CD4-positive, alpha-beta T cell treated with Interleukin-21 for 1 hour (primary cell): ENCODE data around the gene PPP2R5D.

Experiments used
- DNase-seq: peaks from one replicate; pipeline ENCODE4 v3.0.0-alpha.2; 2020

The PPP2R5D gene

GRCh38 chr6:42963855-42964605 lies 20.3 kb upstream of the PPP2R5D start:
- peak; percentile 48 for DNase-seq

- DNase-seq, result no peak
Measured at GRCh38 chr6:42966571-42966970, 17.8 kb upstream of the PPP2R5D start.

GRCh38 chr6:42967228-42967627 lies 17.1 kb upstream of the PPP2R5D start:
- no peak for DNase-seq

- no peak for DNase-seq
Measured at GRCh38 chr6:42968126-42968701, 16.2 kb upstream of the PPP2R5D start.

GRCh38 chr6:42968783-42969182 lies 15.6 kb upstream of the PPP2R5D start:
- DNase-seq, result no peak

GRCh38 chr6:42969431-42969830 lies 14.9 kb upstream of the PPP2R5D start:
- no peak for DNase-seq

DNA sequence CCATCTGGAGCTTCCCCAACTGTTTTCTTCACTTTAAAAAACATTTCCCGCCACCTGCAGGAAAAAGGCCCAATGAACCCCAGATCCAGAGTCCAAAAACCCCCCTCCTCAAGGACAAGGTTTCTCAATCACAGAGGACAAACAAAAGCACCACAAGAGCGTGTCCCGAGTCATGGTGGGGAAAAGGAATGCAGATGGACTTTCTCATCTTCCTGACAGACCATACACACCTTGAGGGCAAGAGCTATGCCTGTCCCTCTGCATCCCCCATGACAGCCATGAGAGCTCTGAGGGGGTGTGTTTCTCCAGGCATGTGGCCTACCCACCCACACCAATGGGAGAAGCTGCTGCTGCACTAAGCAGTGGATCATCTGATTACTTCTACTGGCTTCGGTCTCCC lies 14.4 kb upstream of the PPP2R5D start:
- no peak for DNase-seq

- no peak for DNase-seq
Measured at GRCh38 chr6:42970871-42971612, 13.3 kb upstream of the PPP2R5D start.

DNA sequence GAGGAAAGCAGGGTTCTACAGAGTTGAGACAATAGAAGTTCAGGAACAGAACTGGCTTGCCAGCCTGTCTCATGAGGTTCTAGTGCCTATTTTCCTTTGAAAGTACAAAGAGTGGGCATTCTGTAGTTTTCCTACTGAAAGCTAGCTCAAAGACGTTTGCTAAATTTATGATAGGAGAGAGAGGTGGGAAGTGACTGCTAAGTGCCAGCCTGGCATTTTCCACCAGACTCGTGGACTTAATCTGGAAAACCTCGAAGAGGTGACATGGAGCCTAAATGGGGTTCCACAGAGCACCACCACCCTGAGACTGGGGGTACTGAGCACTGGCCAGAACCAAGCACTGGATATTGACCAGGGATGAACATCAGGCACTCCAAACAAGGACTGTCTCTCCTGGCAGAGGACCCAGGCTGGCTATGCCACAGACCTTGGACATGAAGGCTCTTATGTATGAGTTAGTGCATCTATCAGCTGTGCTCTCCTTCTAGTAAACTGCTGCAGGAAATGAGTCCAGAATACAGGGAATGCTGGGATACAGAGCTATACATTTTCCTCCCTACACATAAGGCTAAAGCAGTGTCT lies 12.5 kb upstream of the PPP2R5D start:
- no peak for DNase-seq

GRCh38 chr6:42973926-42974325 lies 10.4 kb upstream of the PPP2R5D start:
- no peak for DNase-seq

DNA sequence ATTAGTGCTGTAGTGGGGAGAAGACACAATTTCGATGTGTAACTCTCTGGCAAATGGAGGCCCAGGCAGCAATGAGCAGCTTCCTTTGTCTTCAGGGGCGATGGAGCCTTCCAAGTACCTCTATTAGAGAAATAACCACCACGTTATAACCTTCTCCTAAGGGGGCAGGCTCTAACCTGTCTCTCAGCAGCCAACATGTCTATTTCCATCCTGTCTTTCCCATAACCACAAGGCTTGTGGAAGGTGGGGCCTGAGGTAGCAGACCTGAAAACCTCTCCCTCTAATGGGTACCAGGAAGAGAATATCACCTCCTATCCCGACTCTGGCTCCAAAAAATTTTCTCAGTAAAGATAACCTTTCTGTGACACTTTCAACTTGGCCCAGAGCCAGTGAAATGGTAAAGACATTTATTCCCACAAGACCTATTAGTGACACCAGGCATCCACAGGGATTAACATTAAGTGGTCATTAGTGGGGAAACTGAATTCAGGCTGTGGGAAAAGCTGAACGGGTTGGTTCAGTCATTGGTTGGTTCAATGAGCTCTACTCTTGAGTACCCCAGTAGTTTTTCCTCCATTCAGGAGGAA lies 9.4 kb upstream of the PPP2R5D start:
- no peak for DNase-seq

GRCh38 chr6:42978487-42978838 lies 5.9 kb upstream of the PPP2R5D start:
- peak; percentile 10 for DNase-seq

DNA sequence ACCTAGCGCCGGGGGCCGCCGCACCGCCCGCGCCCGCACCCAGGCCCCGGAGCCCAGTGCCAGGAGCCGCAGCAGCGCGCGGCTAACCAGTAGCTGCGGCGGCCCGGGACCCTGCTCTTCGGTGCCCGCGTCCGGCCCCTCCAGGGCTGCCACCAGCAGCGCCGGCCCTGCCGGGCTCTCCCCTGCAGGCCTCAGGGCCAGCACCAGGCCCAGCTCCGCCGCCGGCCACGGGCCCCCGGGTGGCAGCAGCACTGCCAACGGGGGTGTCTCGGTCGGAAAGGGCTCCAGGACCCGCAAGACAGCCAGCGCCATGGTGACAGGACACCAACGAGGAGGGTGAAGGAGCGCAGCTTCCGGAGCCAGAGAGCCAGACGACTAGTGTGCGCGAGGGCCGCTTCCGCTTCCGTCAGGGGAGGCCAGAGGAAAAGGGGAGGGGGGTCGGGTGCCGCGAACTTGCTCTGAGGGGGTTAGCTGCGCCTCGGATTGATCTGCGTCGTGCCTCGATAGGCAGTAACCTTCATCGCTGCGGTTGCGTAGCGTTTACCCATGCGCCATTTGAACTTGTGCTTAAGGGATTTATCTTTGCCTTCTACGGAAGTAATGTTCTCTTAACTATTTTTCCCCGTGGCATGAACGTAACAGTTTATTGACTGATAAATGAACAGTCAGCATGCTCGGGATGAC lies 5.4 kb upstream of the PPP2R5D start, which contains the start of gene PEX6:
PEX6 (minus strand) TSS at position 343 of the 684 bp plus-strand sequence; CDS start at position 312, 31 bp downstream.
- peak; percentile 94 for DNase-seq

DNA sequence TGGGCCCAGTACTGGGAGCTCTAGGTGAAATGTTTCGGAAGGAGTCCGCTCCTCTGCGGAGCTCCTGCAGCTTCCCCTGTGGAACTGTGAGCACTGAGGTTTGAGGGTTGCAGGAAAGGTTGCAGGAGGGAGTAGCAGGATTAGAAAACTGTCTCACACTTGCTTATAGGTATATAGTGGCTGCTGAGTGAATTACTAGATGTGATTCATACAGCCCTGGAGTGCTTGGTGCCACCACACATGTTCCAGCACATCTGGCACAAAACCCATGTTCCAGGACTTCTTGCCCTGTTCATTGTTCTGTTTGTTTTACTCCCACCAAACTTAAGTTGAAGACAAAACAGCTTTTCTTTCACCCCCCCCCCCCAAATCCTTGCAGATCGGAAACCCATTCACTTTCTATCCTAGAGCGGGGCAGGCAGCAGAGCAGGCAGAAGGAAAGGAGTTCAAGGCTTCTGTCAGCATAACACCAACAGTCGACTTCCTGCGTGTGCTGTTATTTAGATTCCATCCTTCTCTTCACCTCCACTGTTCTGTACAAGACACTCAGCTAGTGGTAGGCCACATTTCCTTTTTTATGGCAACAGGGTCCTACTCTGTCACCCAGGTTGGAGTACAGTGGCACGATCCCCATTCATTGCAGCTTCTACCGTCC lies 4.7 kb upstream of the PPP2R5D start:
- DNase-seq, result peak; percentile 8

DNA sequence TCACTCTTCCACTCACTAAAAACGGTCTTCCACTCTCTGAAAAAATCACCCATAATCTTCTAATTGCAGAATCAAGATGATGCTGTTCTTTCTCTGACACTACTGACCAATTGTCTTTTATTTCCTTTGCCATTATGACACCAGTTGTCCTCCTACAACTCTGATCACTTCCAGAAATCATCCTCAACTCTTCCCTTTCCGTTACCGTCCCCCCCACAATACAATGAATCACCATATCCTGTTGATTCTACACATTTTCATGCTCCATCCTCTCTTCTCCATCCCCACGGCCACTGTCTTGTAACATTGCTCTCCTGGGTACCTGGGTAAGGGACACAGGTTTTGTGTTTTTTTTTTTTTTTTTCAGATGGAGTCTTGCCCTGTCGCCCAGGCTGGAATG lies 2.5 kb upstream of the PPP2R5D start:
- DNase-seq, result no peak

- DNase-seq, result peak; percentile 19
Measured at GRCh38 chr6:42984924-42985475, 630 bp downstream of the PPP2R5D start.

DNA sequence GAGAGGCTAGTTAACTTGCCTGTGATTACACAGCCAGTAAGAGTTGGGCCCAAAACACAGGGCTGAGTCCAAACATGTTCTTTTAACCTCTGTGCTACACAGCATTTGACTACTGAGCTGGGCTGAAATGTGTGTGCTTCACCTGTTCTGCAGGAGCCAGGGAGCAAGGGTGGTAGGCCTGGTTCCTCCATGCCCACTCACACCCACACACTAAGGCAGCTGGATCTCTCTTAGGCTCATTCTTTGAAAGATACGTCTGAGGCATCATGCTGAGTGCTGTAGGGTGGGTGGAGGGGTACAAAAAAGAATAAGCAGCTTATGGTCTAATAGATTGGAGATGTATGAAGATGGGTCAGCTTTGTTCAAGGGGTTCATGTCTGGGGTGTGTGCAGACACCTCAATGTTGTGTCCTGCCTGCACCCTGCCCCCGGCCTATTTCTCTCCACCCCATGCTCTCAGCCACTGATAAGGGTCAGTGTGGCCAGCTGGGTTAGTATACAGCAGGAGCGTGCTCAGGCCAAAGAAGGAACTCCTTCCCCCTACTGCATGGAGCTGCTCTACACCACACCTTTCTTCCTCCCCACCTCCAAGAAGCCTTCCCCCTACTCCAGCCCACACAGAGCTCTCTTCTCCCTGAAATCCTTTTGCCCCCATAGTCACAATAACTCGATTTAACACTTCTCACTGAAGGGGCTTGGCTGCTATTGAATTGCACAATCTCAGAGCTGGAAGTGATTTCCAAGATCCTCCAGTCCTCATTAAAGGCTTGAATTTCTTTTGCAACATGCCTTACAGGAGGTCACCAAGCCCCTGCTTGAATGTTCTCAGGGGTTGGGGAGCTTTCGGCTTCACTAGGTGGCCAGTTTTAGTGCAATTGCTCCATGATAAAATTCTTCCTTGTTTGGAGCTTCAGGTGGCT lies 3.4 kb downstream of the PPP2R5D start:
- DNase-seq, result no peak

GRCh38 chr6:42988486-42989020 lies 4.2 kb downstream of the PPP2R5D start:
- no peak for DNase-seq

GRCh38 chr6:42989923-42990322 lies 5.6 kb downstream of the PPP2R5D start:
- DNase-seq, result no peak

- no peak for DNase-seq
Measured at GRCh38 chr6:42993445-42993844, 9.1 kb downstream of the PPP2R5D start.
